GM21529 (cell line): ENCODE data around the gene MAJIN.
A peak's percentile ranks its signal among the peaks of the same experiment; 100 is the strongest.

Experiments used
- ATAC-seq: cut with Tn5 transposase; IDR thresholded peaks from one replicate; pipeline ENCODE4 v1.9.1; 2021; ENCODE audit not compliant: unreplicated experiment

MAJIN gene

DNA sequence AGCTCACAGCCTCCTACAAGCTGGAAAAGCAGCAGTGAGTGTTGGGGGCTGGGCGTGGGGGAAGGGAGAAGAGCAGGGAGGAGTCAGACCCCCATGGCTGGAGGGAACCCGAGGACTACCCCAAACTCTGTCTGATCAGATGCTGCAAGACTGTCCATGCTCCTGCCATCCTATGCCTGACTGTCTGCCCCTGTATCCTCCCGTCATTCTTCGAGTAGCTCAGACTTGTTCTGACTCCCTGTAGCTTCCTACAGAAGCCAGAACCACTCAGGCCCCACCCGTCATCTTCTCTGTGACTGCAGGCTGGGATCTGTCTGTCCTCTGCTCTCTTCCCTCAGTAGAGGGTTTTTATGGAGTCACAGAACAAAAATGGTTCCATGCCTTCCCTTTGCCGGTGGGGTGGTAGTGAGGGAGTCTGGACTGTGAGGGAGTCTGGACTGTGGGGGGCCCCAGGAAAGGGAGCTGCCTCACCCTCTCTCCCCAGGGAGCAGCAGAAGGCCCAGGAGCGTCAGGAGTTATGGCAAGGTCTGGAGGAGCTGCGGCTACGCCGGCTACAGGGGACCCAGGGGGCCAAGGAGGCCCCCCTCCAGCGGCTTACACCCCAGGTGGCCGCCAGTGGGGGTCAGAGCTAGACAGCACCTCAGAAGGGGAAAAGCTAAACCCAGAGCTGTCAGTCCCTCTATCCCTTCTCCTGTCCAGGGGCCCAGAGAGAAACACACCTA, 38.5 kb downstream of the MAJIN start:
- ATAC-seq: no peak

DNA sequence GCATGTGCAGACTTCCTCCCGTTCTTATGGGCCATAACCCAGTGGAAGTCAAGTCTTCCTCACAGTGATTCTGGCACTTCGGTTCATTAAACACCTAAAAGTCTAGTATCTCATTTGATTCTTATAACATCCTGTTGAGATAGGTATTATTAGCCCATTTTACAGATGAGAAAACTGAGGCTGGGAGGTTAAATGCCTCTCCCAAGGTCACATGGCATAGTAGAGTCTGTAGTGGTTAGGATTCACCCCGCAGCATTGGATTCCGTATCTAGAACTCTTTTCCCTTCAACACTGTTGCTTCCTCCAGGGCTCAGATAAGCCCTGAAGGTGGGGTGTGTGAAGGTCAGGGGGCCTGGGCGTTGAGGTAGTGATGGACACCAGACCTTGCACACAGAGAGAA, 39.6 kb downstream of the MAJIN start:
- no peak for ATAC-seq

DNA sequence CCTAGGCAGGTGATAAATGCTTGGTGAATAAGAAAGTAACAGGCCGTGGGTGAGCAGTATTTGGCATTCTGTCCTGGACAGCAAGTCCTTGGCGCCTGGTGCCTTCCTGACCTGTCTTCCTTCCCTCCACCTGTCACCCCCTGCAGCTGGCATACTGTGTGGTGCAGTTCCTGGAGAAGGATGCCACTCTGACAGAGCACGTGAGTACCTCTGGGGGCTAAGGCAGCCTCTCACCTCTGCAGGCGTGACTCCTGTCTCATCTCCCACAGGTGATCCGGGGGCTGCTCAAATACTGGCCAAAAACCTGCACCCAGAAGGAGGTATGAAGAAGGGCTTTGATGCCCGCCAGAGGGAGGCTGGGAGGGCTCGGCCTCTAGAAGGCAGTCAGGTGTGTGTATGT, 40.6 kb downstream of the MAJIN start:
- ATAC-seq: no peak

DNA sequence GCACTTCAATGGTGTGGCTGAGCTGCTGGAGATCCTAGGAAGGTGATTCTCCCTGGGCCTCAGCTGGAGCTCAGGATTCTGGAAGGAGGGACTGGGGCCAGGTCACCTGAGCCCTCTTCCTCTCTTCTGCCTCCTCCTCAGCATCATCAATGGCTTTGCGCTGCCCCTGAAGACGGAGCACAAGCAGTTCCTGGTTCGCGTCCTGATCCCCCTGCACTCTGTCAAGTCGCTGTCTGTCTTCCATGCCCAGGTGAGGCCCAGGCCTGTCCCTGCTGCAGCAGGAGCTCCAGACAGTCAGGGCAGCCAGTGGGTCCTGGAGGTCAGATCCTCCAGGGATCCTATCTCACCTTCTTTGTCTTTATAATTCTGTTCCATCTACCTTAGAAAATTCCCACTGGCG, 41.6 kb downstream of the MAJIN start:
- ATAC-seq: no peak

DNA sequence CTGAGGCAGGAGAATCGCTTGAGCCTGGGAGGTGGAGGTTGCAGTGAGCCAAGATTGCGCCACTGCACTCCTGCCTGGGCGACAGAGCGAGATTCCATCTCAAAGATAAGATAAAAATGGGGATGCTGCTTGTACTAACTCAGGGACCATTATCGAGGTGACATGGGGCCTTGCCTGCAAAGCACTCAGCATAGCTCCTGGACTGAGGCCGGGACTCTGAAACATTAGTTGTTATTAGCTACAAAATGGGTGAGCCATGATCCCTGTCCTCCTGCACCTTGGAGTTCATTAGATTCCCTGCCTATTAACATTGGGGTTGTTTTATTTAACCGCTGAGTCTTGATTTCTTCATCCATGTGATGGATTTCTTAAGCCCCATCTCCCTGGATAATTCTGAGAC, 42.3 kb downstream of the MAJIN start:
- no peak for ATAC-seq

DNA sequence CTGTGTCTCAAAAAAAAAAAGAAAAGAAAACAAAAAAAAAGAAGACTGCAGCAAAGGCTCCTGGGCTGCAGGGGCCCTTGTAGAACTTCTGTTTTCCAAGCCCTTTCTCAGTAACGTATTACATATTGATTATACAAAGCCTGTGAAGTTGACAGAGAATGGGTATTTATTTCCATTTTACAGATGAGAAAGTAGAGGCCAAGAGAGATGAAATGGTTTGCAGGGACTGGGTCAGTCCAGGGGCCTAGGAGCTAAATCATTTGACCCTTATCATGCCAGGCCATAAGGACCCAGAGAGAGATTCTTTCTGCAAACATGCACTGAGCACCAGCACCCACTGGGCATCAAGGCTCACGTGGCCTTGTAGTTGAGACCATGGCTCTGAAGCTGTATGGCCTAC, 43.0 kb downstream of the MAJIN start:
- no peak for ATAC-seq

DNA sequence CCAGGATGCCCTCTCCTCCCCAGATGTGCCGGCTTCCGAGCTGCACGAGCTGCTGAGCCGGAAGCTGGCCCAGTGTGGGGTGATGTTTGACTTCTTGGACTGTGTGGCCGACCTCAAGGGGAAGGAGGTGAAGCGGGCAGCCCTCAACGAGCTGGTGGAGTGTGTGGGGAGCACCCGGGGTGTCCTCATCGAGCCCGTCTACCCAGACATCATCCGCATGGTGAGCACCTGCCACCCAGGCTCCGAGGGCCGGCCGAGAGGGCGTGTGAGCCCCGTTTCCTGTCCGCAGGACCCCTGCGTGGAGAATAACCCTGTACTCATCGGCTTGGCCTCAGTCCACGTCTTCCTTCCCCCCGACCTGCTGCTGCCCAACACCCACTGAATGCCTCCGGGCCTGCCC, 45.2 kb downstream of the MAJIN start:
- no peak for ATAC-seq

DNA sequence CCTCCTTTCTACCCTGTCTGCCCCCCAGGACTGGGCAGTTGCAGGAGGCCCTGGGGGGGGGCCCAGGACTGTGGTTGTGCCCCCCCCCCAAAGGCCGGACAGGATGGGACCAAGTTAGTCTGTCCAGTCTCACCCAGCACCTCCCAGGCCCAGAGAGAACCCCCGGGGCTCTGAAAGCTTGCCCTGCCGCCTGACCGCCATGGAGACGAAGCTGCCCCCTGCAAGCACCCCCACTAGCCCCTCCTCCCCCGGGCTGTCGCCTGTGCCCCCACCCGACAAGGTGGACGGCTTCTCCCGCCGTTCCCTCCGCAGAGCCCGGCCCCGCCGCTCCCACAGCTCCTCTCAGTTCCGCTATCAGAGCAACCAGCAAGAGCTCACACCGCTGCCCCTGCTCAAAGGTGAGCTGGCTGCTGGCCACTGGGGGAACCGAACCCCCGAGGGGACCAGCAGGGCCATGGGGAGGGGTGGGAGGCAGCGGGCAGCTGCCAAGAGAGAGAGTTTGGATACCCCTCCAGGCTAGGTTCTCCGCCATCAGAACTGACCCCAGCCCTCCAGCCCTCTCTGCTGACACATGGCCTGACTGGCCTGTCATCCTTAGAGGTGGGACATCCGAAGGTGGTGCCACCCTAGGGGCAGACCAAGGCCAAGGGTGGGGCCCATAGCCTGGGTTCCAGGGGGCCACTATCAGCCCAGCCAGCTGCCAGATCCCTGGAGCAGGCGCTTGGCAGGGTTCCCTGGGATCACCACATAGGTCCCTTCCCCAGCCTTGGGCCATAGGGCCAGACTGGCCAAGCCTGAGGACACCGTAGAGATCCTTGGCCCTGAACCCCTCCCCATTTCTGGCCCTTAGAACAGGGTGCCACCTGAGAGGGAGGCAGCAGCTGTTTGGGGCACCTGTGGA, 46.1 kb downstream of the MAJIN start:
- ATAC-seq: no peak

DNA sequence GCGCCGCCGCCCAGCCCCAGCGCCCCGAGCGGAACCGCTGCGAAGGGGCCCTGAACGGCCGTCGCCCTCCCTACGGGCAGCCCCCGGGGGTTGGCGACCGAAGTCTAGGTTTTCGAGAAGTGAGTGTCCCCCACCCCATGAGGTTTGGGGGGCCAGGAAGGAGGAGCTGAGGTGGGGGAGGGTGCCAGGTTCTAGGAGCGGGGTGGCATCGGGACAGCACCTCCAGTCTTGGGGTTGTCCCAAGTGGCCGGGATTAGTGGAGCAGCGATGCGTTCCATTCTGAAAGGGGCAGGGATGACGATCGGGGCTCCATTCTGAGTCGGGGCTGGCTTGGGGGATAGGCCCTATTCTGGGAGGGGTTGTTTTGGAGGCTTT, 47.0 kb downstream of the MAJIN start:
- peak; percentile 3 for ATAC-seq

DNA sequence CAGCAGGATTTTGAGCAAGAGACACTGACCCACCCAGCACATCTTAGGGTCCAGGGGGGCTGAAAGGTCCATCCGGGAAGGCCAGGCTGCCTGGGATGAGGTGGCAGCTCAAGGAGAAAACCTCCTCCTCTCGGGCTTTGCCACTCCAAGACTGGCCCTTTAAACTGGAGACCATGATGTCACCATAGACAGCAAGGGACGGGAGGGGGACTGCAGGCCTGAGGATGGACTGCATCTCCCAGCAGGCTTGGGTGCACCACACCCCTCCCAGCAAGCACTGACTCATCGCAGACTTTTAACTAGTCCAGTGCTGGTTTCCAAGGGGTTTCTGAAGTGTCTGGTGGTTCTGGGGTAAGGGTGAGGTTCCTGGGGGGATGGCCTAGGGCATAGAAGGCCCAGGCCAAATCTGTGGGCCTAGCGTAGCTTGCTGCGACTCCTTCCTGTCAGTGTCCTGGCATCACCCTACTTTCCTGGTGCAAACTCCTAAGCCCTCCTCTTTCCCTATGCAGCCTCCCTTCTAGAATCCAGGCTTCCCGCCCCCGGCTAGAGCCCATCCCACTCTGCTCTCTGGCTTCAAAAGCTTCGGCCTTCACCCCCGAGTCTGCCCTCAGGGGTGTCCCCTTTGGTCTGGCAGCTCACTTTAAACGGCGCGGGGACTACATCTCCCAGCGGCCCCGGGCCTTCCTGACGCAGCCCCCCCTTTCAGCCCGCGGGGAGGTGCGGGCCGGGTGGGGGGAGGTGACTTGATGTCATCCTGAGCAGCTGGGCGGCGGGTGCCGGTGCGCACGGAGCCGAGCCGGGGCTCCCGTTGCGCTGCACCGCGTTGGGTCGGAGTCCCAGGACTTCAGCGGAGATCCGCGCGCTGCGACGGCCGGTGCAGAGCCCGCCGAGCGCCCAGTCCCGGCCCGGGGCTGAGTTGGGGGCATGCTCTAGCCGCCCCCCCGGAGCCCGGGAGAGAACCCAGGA, 47.7 kb downstream of the MAJIN start, which contains the start of gene PPP2R5B:
Gene PPP2R5B, plus strand, starts transcription at position 746 of the 966 bp plus-strand sequence. CDS start 1,046 bp downstream, outside the sequence.
- ATAC-seq: peak; percentile 84

DNA sequence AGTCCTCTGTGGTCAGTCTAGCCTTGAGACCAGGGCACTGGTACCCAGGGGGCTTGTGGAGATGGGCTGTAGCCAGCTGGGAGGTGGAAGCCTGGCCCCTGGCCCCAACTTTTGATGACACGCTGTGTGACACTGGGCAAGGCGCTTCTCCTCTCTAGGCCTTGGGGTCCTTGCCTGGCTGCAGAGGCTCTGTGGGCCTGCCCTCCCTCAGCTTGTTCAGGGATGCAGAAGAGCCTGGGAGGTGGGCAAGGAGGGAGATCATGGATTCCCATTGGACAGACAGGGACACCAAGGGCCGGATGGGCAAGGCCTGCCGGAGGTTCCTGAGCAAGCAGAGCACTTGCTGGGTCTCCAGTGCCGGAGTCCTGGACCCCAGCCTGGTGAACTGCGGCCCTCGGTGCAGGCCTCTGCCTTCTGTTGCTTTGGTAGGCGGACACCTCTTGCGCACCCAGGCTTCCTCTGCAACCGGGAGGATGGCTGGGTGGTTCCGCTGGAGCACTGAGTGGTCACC, 48.7 kb downstream of the MAJIN start:
- ATAC-seq: no peak

DNA sequence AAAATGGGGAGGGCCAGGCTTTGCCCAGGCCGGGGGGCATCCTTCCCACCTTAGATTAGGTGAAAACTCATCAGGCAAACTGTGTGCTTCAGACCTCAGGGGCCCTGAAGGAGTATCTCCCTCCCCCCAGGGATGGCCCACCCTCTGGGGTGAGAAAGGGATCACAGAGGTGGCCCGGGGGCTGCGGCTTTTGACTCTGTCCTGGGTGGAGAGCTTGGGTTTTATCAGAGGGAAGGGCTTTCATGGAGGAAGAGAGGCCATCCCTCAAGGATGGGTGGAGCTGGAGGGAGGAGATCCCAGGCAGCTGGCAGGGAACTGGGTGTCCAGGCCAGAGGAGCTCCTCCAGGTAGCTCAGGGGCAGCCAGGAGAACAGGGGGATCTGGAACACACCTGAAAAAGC, 50.5 kb downstream of the MAJIN start:
- ATAC-seq: no peak

DNA sequence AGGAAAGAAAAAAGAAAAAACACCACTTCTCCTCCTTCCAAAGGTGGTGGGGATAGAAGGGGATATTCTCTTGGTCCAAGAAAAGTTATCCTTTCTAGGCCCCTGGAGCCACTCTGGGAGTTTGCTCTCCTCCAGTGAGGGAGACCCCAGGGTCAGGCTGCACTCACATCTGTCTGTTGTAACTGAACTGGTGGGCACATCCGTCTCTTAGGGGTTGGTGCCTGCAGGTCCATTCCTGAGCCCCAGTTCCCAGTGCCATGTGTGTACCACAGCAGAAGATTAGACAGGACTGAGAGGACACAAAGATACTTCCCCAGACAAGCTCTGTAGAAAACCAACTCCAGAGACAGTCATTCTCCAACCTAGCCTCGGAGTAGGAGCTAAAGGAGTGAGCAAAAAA, 51.8 kb downstream of the MAJIN start:
- no peak for ATAC-seq

DNA sequence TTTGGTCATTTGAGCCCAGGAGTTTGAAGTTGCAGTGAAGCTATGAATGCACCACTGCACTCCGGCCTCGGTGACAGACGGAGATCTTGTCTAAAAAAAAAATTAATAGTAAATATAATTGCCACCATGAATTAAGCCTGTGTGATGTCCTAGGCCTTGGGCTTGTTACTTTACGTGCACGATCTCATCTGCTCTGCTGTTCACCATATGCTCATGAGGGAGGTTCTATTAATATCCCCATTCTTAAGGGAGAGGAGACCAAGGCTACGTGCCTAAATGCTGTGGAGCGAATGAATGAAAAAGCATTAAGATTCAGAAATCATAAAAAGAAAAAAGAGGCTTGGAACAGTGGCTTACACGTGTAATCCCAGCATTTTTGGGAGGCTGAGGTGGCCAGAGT, 52.3 kb downstream of the MAJIN start:
- ATAC-seq: no peak

DNA sequence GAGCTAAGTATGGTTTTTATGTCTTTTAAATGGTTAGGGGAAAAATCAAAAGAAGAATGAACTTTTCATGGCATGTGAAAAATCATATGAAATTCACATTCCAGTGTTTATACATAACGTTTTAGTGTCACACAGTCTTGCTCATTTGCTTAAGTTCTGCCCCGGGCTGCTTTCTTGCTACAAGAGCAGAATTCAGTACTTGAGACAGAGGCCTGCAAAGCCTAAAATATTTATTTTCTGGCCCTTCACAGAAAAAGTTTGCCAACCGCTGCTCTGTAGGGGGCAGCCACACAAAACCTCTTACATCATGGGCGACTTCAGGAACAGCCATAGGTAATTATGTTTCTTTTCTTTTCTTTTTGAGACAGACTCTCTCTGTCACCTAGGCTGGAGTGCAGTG, 53.9 kb downstream of the MAJIN start:
- no peak for ATAC-seq

DNA sequence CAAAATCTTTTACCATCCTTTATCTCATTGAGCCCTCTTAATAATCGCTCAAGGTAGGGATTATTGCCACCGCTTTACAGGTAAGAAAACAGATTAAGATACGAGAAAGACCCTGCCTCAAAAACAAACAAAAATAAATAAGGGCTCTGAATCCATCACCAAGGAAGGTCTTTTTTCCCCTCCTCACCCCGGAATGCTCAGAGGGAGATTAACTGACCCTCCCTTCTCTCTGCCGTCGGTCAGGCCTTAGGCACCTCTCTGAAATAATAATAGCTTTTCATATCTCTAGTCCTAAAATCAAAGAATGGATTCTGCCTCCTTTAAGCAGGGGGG, 54.3 kb downstream of the MAJIN start:
- ATAC-seq: no peak

DNA sequence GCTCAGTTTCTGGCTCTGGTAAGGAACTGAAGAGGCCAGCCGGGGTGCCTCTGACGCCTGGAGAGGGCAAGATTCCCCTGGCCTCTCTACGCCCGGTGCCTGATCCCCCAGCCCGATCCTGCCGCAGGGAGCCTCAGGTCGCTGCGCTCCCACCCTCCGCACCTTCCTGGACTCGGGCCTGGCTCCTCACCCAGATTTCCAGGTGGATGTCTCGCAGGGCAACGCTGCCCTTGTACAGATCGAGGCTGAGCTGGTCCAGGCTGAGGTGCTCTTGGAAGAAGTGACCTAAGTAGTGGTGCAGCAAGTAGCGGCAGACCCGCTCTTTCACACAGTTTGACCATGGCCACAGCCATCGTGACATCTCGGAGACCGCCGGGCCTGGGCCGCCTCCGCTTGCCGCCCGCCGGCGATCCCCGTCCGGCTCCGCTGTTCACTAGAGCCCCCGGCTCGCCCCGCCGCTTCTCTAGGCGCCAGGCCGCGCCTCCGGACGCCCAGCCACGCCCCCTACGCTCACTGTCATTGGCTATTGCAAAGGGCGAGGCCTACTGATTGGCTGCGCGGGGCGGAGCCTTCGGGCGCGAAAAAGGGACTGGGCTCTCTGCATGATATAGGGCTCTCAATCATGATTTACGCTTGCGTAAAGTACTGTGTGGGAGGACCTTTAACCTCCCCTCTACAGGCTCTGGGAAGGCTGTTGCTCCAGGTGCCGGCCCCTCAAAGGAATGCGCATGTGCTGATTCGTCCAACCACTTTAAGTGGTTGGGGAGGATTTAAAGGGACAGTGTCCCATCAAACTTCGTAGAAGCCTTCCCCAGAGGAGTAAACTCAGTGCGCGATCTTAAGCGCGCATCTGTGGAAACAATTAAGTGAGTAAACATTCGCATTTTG, 54.9 kb downstream of the MAJIN start, which contains the start of gene ATG2A:
Gene ATG2A, minus strand, starts transcription at position 435 of the 888 bp plus-strand sequence. Its CDS starts 74 bp downstream, at position 361.
- peak; percentile 92 for ATAC-seq

DNA sequence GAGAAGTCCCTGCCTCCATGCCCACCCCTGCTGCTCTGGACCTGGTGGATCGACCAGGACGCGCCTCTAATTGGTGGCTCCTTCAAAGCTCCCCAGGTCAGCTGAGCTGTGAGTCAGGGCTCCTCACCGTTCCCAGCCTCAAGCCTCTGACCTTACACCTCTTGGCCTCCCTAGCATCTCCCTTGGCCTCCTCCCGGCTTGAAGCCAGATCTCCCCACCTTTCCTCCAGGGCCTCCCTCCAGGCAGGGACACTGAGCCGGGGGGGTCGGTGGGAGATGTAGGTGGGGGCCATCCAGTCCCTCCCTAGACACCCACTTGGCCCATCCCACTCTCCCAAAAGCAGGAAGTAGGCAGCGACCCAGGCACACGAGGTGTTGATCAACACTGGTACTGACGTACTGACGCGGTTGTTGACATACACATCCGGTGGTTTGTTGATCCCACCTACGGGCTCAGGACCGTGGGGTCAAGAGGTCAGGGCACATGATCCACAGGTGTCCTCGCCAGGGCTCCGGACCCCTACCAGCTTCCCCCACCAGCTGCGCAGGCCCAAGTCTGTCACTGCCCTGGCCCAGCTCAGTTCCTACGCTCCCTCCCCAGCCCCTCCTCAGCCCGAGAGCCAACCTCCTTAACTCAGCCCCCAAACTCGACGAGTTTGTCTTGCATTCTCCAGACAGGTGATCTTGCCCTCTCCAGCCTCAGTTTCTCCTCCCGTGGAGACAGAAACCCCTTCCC, 55.7 kb downstream of the MAJIN start:
- no peak for ATAC-seq

DNA sequence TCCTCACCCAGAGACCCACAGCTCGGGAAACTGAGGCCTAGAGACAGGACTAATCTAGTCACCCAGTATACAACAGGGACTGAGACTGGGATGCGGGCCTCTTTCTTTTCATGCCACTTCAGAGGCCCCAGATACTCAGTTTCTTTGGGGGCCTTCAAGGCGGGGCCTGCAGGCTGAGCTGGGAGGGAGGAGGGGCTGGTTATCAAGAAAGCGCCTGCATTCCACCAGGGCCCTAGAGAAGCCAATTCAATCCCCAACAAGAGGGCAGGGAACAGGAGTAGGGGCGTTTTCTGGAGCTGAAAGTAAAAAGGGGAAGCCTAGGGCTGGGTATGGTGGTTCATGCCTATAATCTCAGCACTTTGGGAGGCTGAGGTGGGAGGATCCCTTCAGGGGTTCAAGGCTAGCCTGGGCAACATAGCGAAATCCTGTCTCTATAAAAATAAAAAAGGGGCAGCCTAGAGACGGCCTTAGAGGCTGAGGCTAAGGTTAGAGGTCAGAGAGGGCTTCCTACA, 56.5 kb downstream of the MAJIN start:
- ATAC-seq: no peak
